ENCODE measurements around the gene PDZD2.
A peak's percentile ranks its signal among the peaks of the same experiment; 100 is the strongest.
"Not testable (repeated sequence)": the region's sequence is repeated elsewhere in the genome, so short reads cannot be mapped to it uniquely, and the experiment has no call there.

PDZD2 gene

GRCh38 chr5:31728806-31729205 is 89.9 kb downstream of the PDZD2 start:
- not testable (repeated sequence) for DNase-seq (ENCODE audit: insufficient read length, low spot score); FAIRE-seq

- no peak for FAIRE-seq
These were observed 91.2 kb downstream of the PDZD2 start for GRCh38 chr5:31730139-31730538.

GRCh38 chr5:31731016-31731415 is 92.1 kb downstream of the PDZD2 start:
- DNase-seq (ENCODE audit: insufficient read length, low spot score) (no peak), FAIRE-seq (no peak)

More at GRCh38 chr5:31730139-31730538, 91.2 kb downstream of the PDZD2 start:
- DNase-seq (ENCODE audit: insufficient read length, low spot score): no peak

GRCh38 chr5:31731710-31732301 is 92.9 kb downstream of the PDZD2 start:
- FAIRE-seq: peak; percentile 51
- DNase-seq (ENCODE audit: insufficient read length, low spot score): no peak

- not testable (repeated sequence) for DNase-seq (ENCODE audit: insufficient read length, low spot score); FAIRE-seq
These were observed 93.9 kb downstream of the PDZD2 start for GRCh38 chr5:31732821-31733220.

- no peak for DNase-seq (ENCODE audit: insufficient read length, low spot score)
- FAIRE-seq: peak; percentile 88
These were observed 94.4 kb downstream of the PDZD2 start for GRCh38 chr5:31733371-31733770.

- DNase-seq (ENCODE audit: insufficient read length, low spot score): no peak
- FAIRE-seq: no peak
These were observed 97.2 kb downstream of the PDZD2 start for GRCh38 chr5:31736127-31736526.

GRCh38 chr5:31738199-31738598 is 99.3 kb downstream of the PDZD2 start:
- DNase-seq (ENCODE audit: insufficient read length, low spot score): no peak
- FAIRE-seq: no peak

GRCh38 chr5:31741496-31741895 is 102.6 kb downstream of the PDZD2 start:
- DNase-seq (ENCODE audit: insufficient read length, low spot score) (no peak), FAIRE-seq (no peak)

GRCh38 chr5:31743678-31744077 is 104.7 kb downstream of the PDZD2 start:
- FAIRE-seq: no peak
- DNase-seq (ENCODE audit: insufficient read length, low spot score): no peak

- FAIRE-seq (no peak), DNase-seq (ENCODE audit: insufficient read length, low spot score) (no peak)
These were observed 109.7 kb downstream of the PDZD2 start for GRCh38 chr5:31748458-31749172.

GRCh38 chr5:31750215-31750614 is 111.3 kb downstream of the PDZD2 start:
- no peak for FAIRE-seq

GRCh38 chr5:31751610-31752009 is 112.7 kb downstream of the PDZD2 start:
- DNase-seq (ENCODE audit: insufficient read length, low spot score) (no peak), FAIRE-seq (no peak)

More at GRCh38 chr5:31750215-31750614, 111.3 kb downstream of the PDZD2 start:
- DNase-seq (ENCODE audit: insufficient read length, low spot score): no peak

GRCh38 chr5:31753700-31754357 is 114.9 kb downstream of the PDZD2 start:
- DNase-seq (ENCODE audit: insufficient read length, low spot score) (no peak), FAIRE-seq (no peak)

- FAIRE-seq (no peak), DNase-seq (ENCODE audit: insufficient read length, low spot score) (no peak)
These were observed 115.4 kb downstream of the PDZD2 start for GRCh38 chr5:31754358-31754704.

GRCh38 chr5:31754741-31755675 is 116.1 kb downstream of the PDZD2 start:
- FAIRE-seq (no peak), DNase-seq (ENCODE audit: insufficient read length, low spot score) (no peak)

- DNase-seq (ENCODE audit: insufficient read length, low spot score): no peak
- FAIRE-seq: no peak
These were observed 116.8 kb downstream of the PDZD2 start for GRCh38 chr5:31755676-31756230.

- no peak for FAIRE-seq
These were observed 118.9 kb downstream of the PDZD2 start for GRCh38 chr5:31757806-31758205.

GRCh38 chr5:31758803-31759425 is 120.0 kb downstream of the PDZD2 start:
- DNase-seq (ENCODE audit: insufficient read length, low spot score): no peak
- FAIRE-seq: no peak

More at GRCh38 chr5:31757806-31758205, 118.9 kb downstream of the PDZD2 start:
- DNase-seq (ENCODE audit: insufficient read length, low spot score): no peak

- FAIRE-seq: no peak
- DNase-seq (ENCODE audit: insufficient read length, low spot score): no peak
These were observed 121.0 kb downstream of the PDZD2 start for GRCh38 chr5:31759925-31760324.
